NCI-H748 treated with DMSO at 0.1 percent for 48 hours (cell line): ENCODE results near the gene FAM171A1.

Source experiments
- DNase-seq: peaks from one replicate; lab custom pipeline; 2025; lab: John Stamatoyannopoulos, UW

Gene FAM171A1

GRCh38 chr10:15168291-15168785 lies 202.8 kb downstream of the FAM171A1 start, which contains the start of gene NMT2:
NMT2 (minus strand) TSS chr10:15168693; CDS start chr10:15168612, 81 bp downstream.
- peak; percentile 58 for DNase-seq

GRCh38 chr10:15167411-15168290 lies 203.4 kb downstream of the FAM171A1 start:
- no peak for DNase-seq

GRCh38 chr10:15166325-15166724 lies 204.8 kb downstream of the FAM171A1 start:
- no peak for DNase-seq

GRCh38 chr10:15163253-15163828 lies 207.7 kb downstream of the FAM171A1 start:
- no peak for DNase-seq
